Measurements from ENCODE around the gene PRDM16.

Gene PRDM16

GRCh38 chr1:3292051-3292722 is 223.2 kb downstream of the PRDM16 start:
- no peaks in the 10 kb centered on the region for H3K27me3 ChIP-seq
- H3K4me3 ChIP-seq = no peak overlapping the region
- no peaks in the 10 kb centered on the region for H3K9me3 ChIP-seq
- H3K9ac ChIP-seq = no peak overlapping the region
- TF ChIP-seq Cebpa-rat (IDR thresholded peaks at IDR 0.05) = no peak
- no peaks in the 10 kb centered on the region for H3K36me3 ChIP-seq
- H3K27ac ChIP-seq = no peak overlapping the region
- peaks cover 25% of the 10 kb centered on the region for H3K4me1 ChIP-seq
- H4K20me1 ChIP-seq = no peaks in the 10 kb centered on the region; the same call in 1 of the 2 replicates
- no peak overlapping the region for H3K4me2 ChIP-seq

- no peak overlapping the region for H3K4me3 ChIP-seq
- peaks cover 25% of the 10 kb centered on the region for H3K4me1 ChIP-seq
- H3K27ac ChIP-seq = no peak overlapping the region
- H3K27me3 ChIP-seq = no peaks in the 10 kb centered on the region
- no peaks in the 10 kb centered on the region for H3K9me3 ChIP-seq
- no peaks in the 10 kb centered on the region; the same call in 1 of the 2 replicates for H4K20me1 ChIP-seq
- no peak overlapping the region for H3K9ac ChIP-seq
- H3K4me2 ChIP-seq = no peak overlapping the region
- H3K36me3 ChIP-seq = no peaks in the 10 kb centered on the region
- no peak for TF ChIP-seq Cebpa-rat (IDR thresholded peaks at IDR 0.05)
Observed at GRCh38 chr1:3292868-3293562, 224.0 kb downstream of the PRDM16 start.

- Histone ChIP-seq H4K20me1 (no peaks in the 10 kb centered on the region; the same call in 1 of the 2 replicates), H3K4me3 (no peak overlapping the region), H3K36me3 (no peaks in the 10 kb centered on the region), H3K9ac (no peak overlapping the region), H3K4me2 (no peak overlapping the region), H3K27me3 (no peaks in the 10 kb centered on the region), H3K9me3 (no peaks in the 10 kb centered on the region), H3K27ac (no peak overlapping the region), H3K4me1 (peaks cover 25% of the 10 kb centered on the region)
- TF ChIP-seq Cebpa-rat (IDR thresholded peaks at IDR 0.05) = no peak
Observed at GRCh38 chr1:3293563-3294080, 224.6 kb downstream of the PRDM16 start.

GRCh38 chr1:3294450-3294849 is 225.4 kb downstream of the PRDM16 start:
- Histone ChIP-seq H3K9me3 (no peaks in the 10 kb centered on the region), H3K4me1 (peaks cover 25% of the 10 kb centered on the region), H3K27ac (no peak overlapping the region), H3K27me3 (no peaks in the 10 kb centered on the region), H4K20me1 (no peaks in the 10 kb centered on the region; the same call in 1 of the 2 replicates), H3K4me3 (no peak overlapping the region), H3K4me2 (peak overlapping the region; percentile 86), H3K9ac (0 out of 2 replicates have a peak overlapping the region, but pooled peaks have one; percentile 15), H3K36me3 (no peaks in the 10 kb centered on the region)
- TF ChIP-seq Cebpa-rat (IDR thresholded peaks at IDR 0.05) = no peak

- H3K4me1 ChIP-seq = peaks cover 25% of the 10 kb centered on the region
- TF ChIP-seq Cebpa-rat (IDR thresholded peaks at IDR 0.05) = no peak
- H3K9ac ChIP-seq = no peak overlapping the region
- no peaks in the 10 kb centered on the region for H3K9me3 ChIP-seq
- H3K4me3 ChIP-seq = no peak overlapping the region
- peak overlapping the region; percentile 86 for H3K4me2 ChIP-seq
- no peaks in the 10 kb centered on the region for H3K27me3 ChIP-seq
- H3K27ac ChIP-seq = no peak overlapping the region
- H3K36me3 ChIP-seq = no peaks in the 10 kb centered on the region
- no peaks in the 10 kb centered on the region; the same call in 1 of the 2 replicates for H4K20me1 ChIP-seq
Observed at GRCh38 chr1:3295846-3296245, 226.8 kb downstream of the PRDM16 start.

- Histone ChIP-seq H3K27me3 (no peaks in the 10 kb centered on the region), H4K20me1 (no peaks in the 10 kb centered on the region), H3K36me3 (no peaks in the 10 kb centered on the region), H3K9ac (no peak overlapping the region), H3K27ac (no peak overlapping the region), H3K4me2 (no peak overlapping the region), H3K9me3 (no peaks in the 10 kb centered on the region), H3K4me1 (peaks cover 25% of the 10 kb centered on the region), H3K4me3 (no peak overlapping the region)
- no peak for TF ChIP-seq Cebpa-rat (IDR thresholded peaks at IDR 0.05)
Observed at GRCh38 chr1:3296326-3296725, 227.3 kb downstream of the PRDM16 start.

- H3K9ac ChIP-seq = no peak overlapping the region
Observed at GRCh38 chr1:3296826-3297225, 227.8 kb downstream of the PRDM16 start.

GRCh38 chr1:3297756-3298155 is 228.8 kb downstream of the PRDM16 start:
- no peak overlapping the region for H3K4me3 ChIP-seq
- no peaks in the 10 kb centered on the region for H3K27me3 ChIP-seq

More at GRCh38 chr1:3296826-3297225, 227.8 kb downstream of the PRDM16 start:
- Histone ChIP-seq H3K27me3 (no peaks in the 10 kb centered on the region), H3K9me3 (no peaks in the 10 kb centered on the region), H3K27ac (no peak overlapping the region), H3K4me3 (no peak overlapping the region), H3K36me3 (no peaks in the 10 kb centered on the region), H4K20me1 (no peaks in the 10 kb centered on the region), H3K4me2 (no peak overlapping the region), H3K4me1 (peaks cover 25% of the 10 kb centered on the region)
- no peak for TF ChIP-seq Cebpa-rat (IDR thresholded peaks at IDR 0.05)

GRCh38 chr1:3298197-3298596 is 229.2 kb downstream of the PRDM16 start:
- no peaks in the 10 kb centered on the region for H4K20me1 ChIP-seq
- no peak for TF ChIP-seq Cebpa-rat (IDR thresholded peaks at IDR 0.05)
- H3K27ac ChIP-seq = no peak overlapping the region
- H3K36me3 ChIP-seq = no peaks in the 10 kb centered on the region
- no peak overlapping the region for H3K4me3 ChIP-seq
- H3K4me1 ChIP-seq = peaks cover 25% of the 10 kb centered on the region
- no peaks in the 10 kb centered on the region for H3K27me3 ChIP-seq
- no peak overlapping the region for H3K4me2 ChIP-seq
- no peak overlapping the region for H3K9ac ChIP-seq
- H3K9me3 ChIP-seq = no peaks in the 10 kb centered on the region

More at GRCh38 chr1:3297756-3298155, 228.8 kb downstream of the PRDM16 start:
- Histone ChIP-seq H4K20me1 (no peaks in the 10 kb centered on the region), H3K9ac (no peak overlapping the region), H3K4me1 (peaks cover 25% of the 10 kb centered on the region), H3K27ac (no peak overlapping the region), H3K36me3 (no peaks in the 10 kb centered on the region), H3K9me3 (no peaks in the 10 kb centered on the region), H3K4me2 (no peak overlapping the region)
- no peak for TF ChIP-seq Cebpa-rat (IDR thresholded peaks at IDR 0.05)

- Histone ChIP-seq H3K27ac (no peak overlapping the region), H4K20me1 (no peaks in the 10 kb centered on the region; the same call in 1 of the 2 replicates), H3K9me3 (no peaks in the 10 kb centered on the region), H3K4me3 (no peak overlapping the region), H3K27me3 (no peaks in the 10 kb centered on the region), H3K4me1 (peaks cover 14% of the 10 kb centered on the region), H3K36me3 (no peaks in the 10 kb centered on the region), H3K9ac (no peak overlapping the region), H3K4me2 (no peak overlapping the region)
- TF ChIP-seq Cebpa-rat (IDR thresholded peaks at IDR 0.05) = no peak
Observed at GRCh38 chr1:3304246-3304645, 235.2 kb downstream of the PRDM16 start.

Data from BLaER1 (cell line).